GM18858 (cell line): ENCODE measurements around the gene PRR15L.
"Not testable (repeated sequence)": the region's sequence is repeated elsewhere in the genome, so short reads cannot be mapped to it uniquely, and the experiment has no call there.

Experiments
- ATAC-seq: cut with Tn5 transposase; IDR thresholded peaks from one replicate; pipeline ENCODE4 v1.9.1; 2021; ENCODE audit not compliant: unreplicated experiment

Gene PRR15L

GRCh38 chr17:47937941-47938340, 19.7 kb downstream of the PRR15L start:
- ATAC-seq: no peak

GRCh38 chr17:47935961-47936360, 21.7 kb downstream of the PRR15L start:
- no peak for ATAC-seq

- not testable (repeated sequence) for ATAC-seq
These were observed 22.2 kb downstream of the PRR15L start for GRCh38 chr17:47935468-47935867.

GRCh38 chr17:47934856-47935255, 22.8 kb downstream of the PRR15L start:
- no peak for ATAC-seq

GRCh38 chr17:47931848-47932247, 25.8 kb downstream of the PRR15L start:
- ATAC-seq: no peak

GRCh38 chr17:47929218-47930000, 28.3 kb downstream of the PRR15L start:
- ATAC-seq: no peak

GRCh38 chr17:47928415-47928814, 29.3 kb downstream of the PRR15L start:
- no peak for ATAC-seq

GRCh38 chr17:47927821-47928400, 29.8 kb downstream of the PRR15L start:
- no peak for ATAC-seq

GRCh38 chr17:47925678-47925988, 32.0 kb downstream of the PRR15L start:
- ATAC-seq: no peak

GRCh38 chr17:47924785-47925677, 32.7 kb downstream of the PRR15L start:
- ATAC-seq: no peak

- not testable (repeated sequence) for ATAC-seq
These were observed 37.8 kb downstream of the PRR15L start for GRCh38 chr17:47919889-47920288.

GRCh38 chr17:47918991-47919390, 38.7 kb downstream of the PRR15L start:
- ATAC-seq: no peak

GRCh38 chr17:47918006-47918405, 39.7 kb downstream of the PRR15L start:
- no peak for ATAC-seq

GRCh38 chr17:47917581-47917980, 40.1 kb downstream of the PRR15L start:
- no peak for ATAC-seq

GRCh38 chr17:47916489-47917208, 41.0 kb downstream of the PRR15L start:
- no peak for ATAC-seq

GRCh38 chr17:47915776-47916398, 41.8 kb downstream of the PRR15L start:
- ATAC-seq: no peak

- ATAC-seq: no peak
These were observed 43.3 kb downstream of the PRR15L start for GRCh38 chr17:47914306-47914948.

- no peak for ATAC-seq
These were observed 44.6 kb downstream of the PRR15L start for GRCh38 chr17:47913050-47913449.

GRCh38 chr17:47907932-47908562, 49.6 kb downstream of the PRR15L start:
- no peak for ATAC-seq

GRCh38 chr17:47906443-47906842, 51.2 kb downstream of the PRR15L start:
- no peak for ATAC-seq
